ENCODE results near the gene THTPA. TPM values are rescaled to one million over a fixed set of nuclear protein-coding genes. Genes with fewer than 3 reads are reported as not detected.
A peak's percentile ranks its signal among the peaks of the same experiment; 100 is the strongest.
"Not testable (repeated sequence)": the region's sequence is repeated elsewhere in the genome, so short reads cannot be mapped to it uniquely, and the experiment has no call there.

THTPA gene
- total and polyA plus RNA-seq, 2 donors (not counting 1 experiment from before 2014, with no cell fraction given) = 7.8 to 24.1 TPM

DNA sequence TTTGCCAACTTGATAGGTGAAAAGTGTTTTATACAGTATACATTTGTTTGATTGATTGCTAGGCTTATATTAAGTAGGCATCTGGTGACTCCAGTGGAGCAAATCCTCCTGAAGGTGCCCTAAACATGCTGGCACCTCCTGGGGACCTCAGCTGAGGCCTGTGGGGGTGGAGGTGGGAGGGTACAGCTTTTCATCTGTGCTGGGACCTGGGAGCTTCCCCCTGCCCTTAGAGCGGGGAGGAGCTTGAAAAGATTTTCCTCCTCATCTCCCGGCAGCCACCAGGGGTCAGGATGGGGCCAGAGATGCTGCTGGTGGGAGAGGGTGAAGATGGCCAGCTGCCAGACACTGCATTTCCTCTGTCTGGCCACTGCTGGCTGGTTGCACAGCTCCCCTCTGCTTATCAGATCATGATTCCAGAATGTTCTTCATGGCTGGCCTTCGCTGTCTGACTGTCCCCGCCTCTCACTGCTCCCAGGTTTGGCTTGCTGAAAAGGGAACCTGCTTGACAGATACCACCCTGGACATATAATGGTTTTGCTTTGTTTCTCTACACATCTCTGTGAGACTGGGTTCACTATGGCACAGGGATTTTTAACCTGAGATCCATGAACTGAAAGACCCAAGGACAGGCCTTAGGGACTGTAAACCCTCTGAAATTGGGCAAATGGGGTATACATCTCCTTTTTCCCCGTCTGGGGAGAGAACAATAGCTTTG is 33.0 kb downstream of the THTPA start:
- Histone ChIP-seq H3K9me3 (ENCODE audit: control insufficient read depth, insufficient read depth, low read depth, low read length) (no peaks in the 10 kb centered on the region), H2AFZ (ENCODE audit: low read length) (no peak overlapping the region), H3K36me3 (ENCODE audit: control insufficient read depth, insufficient read depth, low read length) (no peaks in the 10 kb centered on the region), H3K9ac (ENCODE audit: insufficient read depth, low read length) (no peak overlapping the region), H3K4me2 (ENCODE audit: extremely low read depth, insufficient read depth, low read length) (no peak overlapping the region), H3K79me2 (ENCODE audit: control insufficient read depth, insufficient read depth, low read length) (no peaks in the 10 kb centered on the region), H3K27me3 (ENCODE audit: control insufficient read depth, insufficient read depth, low read length) (no peaks in the 10 kb centered on the region), H4K20me1 (ENCODE audit: control insufficient read depth, extremely low read depth, insufficient read depth, low read length) (no peaks in the 10 kb centered on the region), H3K4me1 (ENCODE audit: control insufficient read depth, extremely low read depth, insufficient read depth, low read length) (peaks cover 2% of the 10 kb centered on the region), H3K27ac (ENCODE audit: insufficient read depth, low read length) (no peak overlapping the region), H3K4me3 (replicated peaks in 1 of 4; ENCODE audit: control extremely low read depth in 1 of 4, insufficient read depth in 1 of 4, low read depth in 3 of 4, low read length in 4 of 4) (no peak overlapping the region)
- TF ChIP-seq, protein P1, sequence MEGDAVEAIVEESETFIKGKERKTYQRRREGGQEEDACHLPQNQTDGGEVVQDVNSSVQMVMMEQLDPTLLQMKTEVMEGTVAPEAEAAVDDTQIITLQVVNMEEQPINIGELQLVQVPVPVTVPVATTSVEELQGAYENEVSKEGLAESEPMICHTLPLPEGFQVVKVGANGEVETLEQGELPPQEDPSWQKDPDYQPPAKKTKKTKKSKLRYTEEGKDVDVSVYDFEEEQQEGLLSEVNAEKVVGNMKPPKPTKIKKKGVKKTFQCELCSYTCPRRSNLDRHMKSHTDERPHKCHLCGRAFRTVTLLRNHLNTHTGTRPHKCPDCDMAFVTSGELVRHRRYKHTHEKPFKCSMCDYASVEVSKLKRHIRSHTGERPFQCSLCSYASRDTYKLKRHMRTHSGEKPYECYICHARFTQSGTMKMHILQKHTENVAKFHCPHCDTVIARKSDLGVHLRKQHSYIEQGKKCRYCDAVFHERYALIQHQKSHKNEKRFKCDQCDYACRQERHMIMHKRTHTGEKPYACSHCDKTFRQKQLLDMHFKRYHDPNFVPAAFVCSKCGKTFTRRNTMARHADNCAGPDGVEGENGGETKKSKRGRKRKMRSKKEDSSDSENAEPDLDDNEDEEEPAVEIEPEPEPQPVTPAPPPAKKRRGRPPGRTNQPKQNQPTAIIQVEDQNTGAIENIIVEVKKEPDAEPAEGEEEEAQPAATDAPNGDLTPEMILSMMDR (conservative IDR thresholded peaks at IDR 0.05 in 1 of 2, IDR thresholded peaks at IDR 0.05 in 1 of 2; ENCODE audit: low read depth in 1 of 2, low read length in 2 of 2) = peak; percentile 51 to 74
- no peak for TF ChIP-seq EZH2 (IDR thresholded peaks at IDR 0.05; ENCODE audit: low read length, missing control alignments)
- peak; percentile 80 for DNase-seq (ENCODE audit: low read depth in 2 of 2)

DNA sequence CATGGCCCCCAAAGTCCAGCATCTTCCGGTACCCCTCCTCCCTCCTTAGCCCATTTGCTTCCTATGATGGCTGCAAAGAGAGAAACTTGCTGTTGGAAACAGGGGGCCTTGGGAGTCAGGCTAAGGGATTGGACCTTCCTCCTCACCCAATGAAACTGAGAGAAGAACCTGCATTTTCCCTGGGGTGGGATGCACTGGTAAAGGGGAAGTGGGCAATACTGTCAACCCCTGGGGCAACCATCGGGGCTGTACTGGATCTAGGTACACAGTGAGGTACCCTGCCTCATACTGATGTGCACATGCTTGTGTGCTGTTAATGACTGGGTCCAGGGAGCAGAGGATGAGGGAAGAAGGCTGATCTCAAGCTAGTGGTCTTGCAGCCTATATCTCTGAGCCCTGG is 33.5 kb downstream of the THTPA start:
- Histone ChIP-seq H3K27me3 (ENCODE audit: control insufficient read depth, insufficient read depth, low read length) (no peaks in the 10 kb centered on the region), H3K27ac (ENCODE audit: insufficient read depth, low read length) (no peak overlapping the region), H4K20me1 (ENCODE audit: control insufficient read depth, extremely low read depth, insufficient read depth, low read length) (no peaks in the 10 kb centered on the region), H3K9me3 (ENCODE audit: control insufficient read depth, insufficient read depth, low read depth, low read length) (no peaks in the 10 kb centered on the region), H3K79me2 (ENCODE audit: control insufficient read depth, insufficient read depth, low read length) (no peaks in the 10 kb centered on the region), H3K9ac (ENCODE audit: insufficient read depth, low read length) (no peak overlapping the region), H2AFZ (ENCODE audit: low read length) (no peak overlapping the region), H3K36me3 (ENCODE audit: control insufficient read depth, insufficient read depth, low read length) (no peaks in the 10 kb centered on the region), H3K4me1 (ENCODE audit: control insufficient read depth, extremely low read depth, insufficient read depth, low read length) (peaks cover 2% of the 10 kb centered on the region), H3K4me3 (replicated peaks in 1 of 4; ENCODE audit: control extremely low read depth in 1 of 4, insufficient read depth in 1 of 4, low read depth in 3 of 4, low read length in 4 of 4) (no peak overlapping the region), H3K4me2 (ENCODE audit: extremely low read depth, insufficient read depth, low read length) (no peak overlapping the region)
- no peak for DNase-seq (ENCODE audit: low read depth in 2 of 2)
- TF ChIP-seq, protein P1 (conservative IDR thresholded peaks at IDR 0.05 in 1 of 2, IDR thresholded peaks at IDR 0.05 in 1 of 2; ENCODE audit: low read depth in 1 of 2, low read length in 2 of 2) = no peak
- no peak for TF ChIP-seq EZH2 (IDR thresholded peaks at IDR 0.05; ENCODE audit: low read length, missing control alignments)

DNA sequence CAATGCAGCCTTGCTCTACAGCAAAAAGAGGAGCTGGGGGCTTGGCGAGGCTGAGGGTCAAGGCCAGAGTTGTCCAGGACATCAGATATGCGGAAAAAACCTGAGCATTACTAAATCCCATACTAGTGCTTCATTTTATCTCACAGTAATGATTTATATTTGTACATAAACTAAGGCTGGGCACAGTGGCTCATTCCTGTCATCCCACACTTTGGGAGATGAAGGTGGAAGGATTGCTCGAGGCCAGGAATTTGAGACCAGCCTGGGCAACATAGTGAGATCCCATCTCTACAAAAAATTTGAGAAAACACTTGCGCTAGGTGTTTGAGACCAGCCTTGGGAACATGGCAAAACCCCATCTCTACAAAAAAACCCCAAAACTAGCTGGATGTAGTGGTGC is 34.1 kb downstream of the THTPA start:
- Histone ChIP-seq H3K9me3 (ENCODE audit: control insufficient read depth, insufficient read depth, low read depth, low read length) (no peaks in the 10 kb centered on the region), H3K4me1 (ENCODE audit: control insufficient read depth, extremely low read depth, insufficient read depth, low read length) (peaks cover 2% of the 10 kb centered on the region), H3K27ac (ENCODE audit: insufficient read depth, low read length) (no peak overlapping the region), H3K9ac (ENCODE audit: insufficient read depth, low read length) (no peak overlapping the region), H3K4me3 (replicated peaks in 1 of 4; ENCODE audit: control extremely low read depth in 1 of 4, insufficient read depth in 1 of 4, low read depth in 3 of 4, low read length in 4 of 4) (no peak overlapping the region), H4K20me1 (ENCODE audit: control insufficient read depth, extremely low read depth, insufficient read depth, low read length) (no peaks in the 10 kb centered on the region), H3K27me3 (ENCODE audit: control insufficient read depth, insufficient read depth, low read length) (no peaks in the 10 kb centered on the region), H3K36me3 (ENCODE audit: control insufficient read depth, insufficient read depth, low read length) (no peaks in the 10 kb centered on the region), H2AFZ (ENCODE audit: low read length) (no peak overlapping the region), H3K79me2 (ENCODE audit: control insufficient read depth, insufficient read depth, low read length) (no peaks in the 10 kb centered on the region), H3K4me2 (ENCODE audit: extremely low read depth, insufficient read depth, low read length) (no peak overlapping the region)
- DNase-seq (ENCODE audit: low read depth in 2 of 2) = no peak
- TF ChIP-seq EZH2 (IDR thresholded peaks at IDR 0.05; ENCODE audit: low read length, missing control alignments) = no peak
- TF ChIP-seq, protein P1 (conservative IDR thresholded peaks at IDR 0.05 in 1 of 2, IDR thresholded peaks at IDR 0.05 in 1 of 2; ENCODE audit: low read depth in 1 of 2, low read length in 2 of 2) = no peak

DNA sequence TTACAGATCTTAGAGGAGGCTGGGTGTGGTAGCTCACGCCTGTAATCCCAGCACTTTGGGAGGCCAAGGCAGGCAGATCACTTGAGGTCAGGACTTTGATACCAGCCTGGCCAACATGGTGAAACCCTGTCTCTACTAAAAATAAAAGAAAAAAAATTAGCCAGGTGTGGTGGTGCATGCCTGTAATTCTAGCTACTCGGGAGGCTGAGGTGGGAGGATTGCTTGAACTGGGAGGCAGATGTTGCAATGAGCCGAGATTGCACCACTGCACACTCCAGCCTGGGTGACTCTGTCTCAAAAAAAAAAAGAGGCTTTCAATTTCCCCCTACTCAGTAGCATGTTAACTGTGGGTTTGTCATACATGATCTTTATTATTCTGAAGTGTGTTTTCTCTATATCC is 38.1 kb downstream of the THTPA start:
- H3K4me1 ChIP-seq (ENCODE audit: control insufficient read depth, extremely low read depth, insufficient read depth, low read length); DNase-seq (ENCODE audit: low read depth in 2 of 2); H3K9ac ChIP-seq (ENCODE audit: insufficient read depth, low read length); H3K79me2 ChIP-seq (ENCODE audit: control insufficient read depth, insufficient read depth, low read length); H2AFZ ChIP-seq (ENCODE audit: low read length); H3K4me2 ChIP-seq (ENCODE audit: extremely low read depth, insufficient read depth, low read length); H3K36me3 ChIP-seq (ENCODE audit: control insufficient read depth, insufficient read depth, low read length); H3K27me3 ChIP-seq (ENCODE audit: control insufficient read depth, insufficient read depth, low read length); H4K20me1 ChIP-seq (ENCODE audit: control insufficient read depth, extremely low read depth, insufficient read depth, low read length); H3K4me3 ChIP-seq (replicated peaks in 1 of 4; ENCODE audit: control extremely low read depth in 1 of 4, insufficient read depth in 1 of 4, low read depth in 3 of 4, low read length in 4 of 4); H3K27ac ChIP-seq (ENCODE audit: insufficient read depth, low read length); H3K9me3 ChIP-seq (ENCODE audit: control insufficient read depth, insufficient read depth, low read depth, low read length): not testable (repeated sequence)

All from fibroblast of lung (primary cell).